Measurements from ENCODE around the gene IKZF5.

IKZF5 gene

DNA sequence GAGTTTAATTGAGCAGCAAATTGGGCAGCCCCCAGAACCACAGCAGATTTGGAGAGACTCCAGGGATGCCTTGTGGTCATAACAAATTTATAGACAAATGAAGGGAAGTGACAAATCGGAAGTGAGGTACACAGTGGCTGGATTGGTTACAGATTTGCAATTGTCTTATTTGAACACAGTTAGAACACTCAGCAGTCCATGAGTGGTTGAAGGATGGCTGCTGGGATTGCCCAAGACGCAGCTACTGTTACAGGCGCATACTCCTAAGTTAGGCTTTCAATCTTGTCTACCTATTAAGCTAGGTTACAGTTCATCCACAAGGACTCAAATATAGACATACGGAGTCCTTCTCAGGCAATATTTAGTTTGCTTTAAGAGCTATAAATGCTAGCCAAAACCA is 7.6 kb upstream of the IKZF5 start:
- DNase-seq (ENCODE audit: low read depth): no peak

DNA sequence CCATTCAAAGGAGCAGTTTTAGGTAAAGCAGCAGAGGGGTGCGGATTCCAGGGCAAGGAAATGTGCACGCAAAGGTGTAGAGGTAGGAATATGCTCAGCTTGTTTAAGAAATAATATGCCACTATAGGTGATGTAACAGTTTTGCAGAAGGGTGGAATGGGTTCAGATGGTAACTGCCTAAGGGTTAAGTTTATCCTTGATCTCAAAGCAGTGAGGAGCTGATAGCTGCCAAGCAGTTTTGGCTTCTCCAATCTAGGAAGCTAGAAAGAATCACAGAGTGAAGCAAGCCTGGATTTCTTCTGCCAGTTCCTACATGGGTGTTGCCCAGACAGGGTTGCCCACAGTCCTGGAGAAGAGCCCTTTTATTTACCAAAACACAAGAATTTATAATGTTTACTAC is 6.2 kb upstream of the IKZF5 start:
- no peak for DNase-seq (ENCODE audit: low read depth)

GRCh38 chr10:123013456-123014419 is 5.1 kb upstream of the IKZF5 start:
- no peak for DNase-seq (ENCODE audit: low read depth)

GRCh38 chr10:123011987-123012386 is 3.4 kb upstream of the IKZF5 start:
- no peak for DNase-seq (ENCODE audit: low read depth)

DNA sequence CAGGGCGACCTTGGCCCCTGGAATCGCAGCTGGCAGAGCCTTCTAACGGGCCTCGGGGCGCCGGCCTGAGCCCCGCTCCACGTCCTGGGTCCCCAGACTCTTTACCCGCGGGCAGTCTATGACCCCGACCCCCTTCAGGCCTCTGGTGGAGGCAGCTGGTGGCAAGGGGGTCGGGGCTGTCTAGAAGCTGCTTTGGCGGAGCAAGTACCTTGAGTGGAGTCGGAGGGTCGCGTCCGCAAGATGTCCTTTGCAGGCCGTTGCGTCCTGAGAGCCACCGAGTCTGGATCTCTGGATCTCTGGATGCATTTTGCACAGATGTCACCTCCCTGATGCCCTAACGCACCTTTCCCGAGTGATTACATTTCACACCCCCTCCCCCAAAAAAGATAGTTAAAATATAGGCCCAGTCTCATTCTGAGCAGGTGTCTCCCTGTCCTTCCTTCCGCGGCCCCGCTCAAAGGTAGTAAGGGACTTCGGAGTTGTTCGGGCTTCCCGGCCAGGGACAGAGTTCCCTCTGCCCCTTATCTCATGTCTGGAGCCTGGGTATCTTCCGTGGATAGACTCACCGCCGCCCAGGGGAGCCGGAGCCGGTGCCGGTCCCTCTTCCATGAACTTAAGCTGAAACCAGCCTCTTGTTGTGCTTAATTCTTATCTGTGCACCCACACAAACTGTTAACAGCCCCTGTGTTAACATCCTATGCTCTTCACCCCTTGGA is 668 bp upstream of the IKZF5 start:
- no peak for DNase-seq (ENCODE audit: low read depth)

DNA sequence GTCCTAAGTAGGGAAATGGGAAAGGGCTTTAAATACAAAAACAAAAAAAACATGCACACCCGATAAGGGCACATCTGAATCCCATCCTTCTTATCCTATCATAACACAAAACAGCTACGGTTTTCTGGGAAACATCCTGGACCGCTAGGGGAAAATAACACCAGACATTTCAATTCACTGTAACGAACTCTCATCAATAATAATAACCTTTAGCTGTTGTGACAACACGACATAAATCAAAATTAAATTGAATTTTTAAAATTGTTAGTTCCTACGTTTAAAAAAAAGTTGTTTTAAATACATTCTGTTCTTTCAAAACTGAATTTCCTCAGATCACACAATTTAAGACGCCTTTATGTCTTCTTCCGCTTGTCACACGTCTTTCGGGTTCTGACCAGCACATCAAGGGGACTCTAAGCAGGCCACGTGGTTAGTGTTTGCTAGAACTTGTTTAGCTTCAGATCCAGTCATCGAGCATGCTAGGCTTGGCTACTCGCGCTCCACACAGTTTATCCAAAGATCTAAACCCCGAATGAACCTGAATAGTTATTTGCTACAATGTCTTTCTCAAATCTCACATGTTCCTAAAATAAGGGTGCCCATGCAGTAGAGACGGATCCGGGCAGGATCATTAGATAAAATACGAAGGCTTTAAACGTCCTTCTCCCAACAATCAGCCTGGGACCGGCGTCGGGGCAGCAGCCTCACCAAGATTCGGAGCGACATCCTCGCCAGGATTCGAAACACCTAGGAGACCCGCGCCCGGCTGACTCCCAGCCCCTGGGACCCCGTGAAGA is 839 bp downstream of the IKZF5 start:
- DNase-seq (ENCODE audit: low read depth): peak; percentile 8

DNA sequence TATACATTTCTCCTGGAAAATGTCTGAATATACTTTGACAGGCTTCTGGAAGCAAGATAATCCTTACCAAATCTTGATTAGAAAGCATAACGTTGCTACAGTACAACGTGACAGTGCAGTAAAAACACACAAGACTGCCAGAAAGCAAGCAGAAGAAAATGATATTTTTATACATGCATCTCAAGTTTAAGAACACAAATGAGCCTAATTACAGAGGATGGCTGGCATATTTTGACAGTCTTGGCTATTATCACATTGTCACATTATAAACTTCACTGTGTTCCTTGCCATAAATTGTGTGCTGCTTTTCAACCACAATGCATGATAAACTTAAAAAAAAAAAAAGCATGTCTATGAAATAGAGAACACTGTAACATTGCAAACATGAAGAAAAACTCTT is 4.3 kb downstream of the IKZF5 start:
- DNase-seq (ENCODE audit: low read depth): no peak

- DNase-seq (ENCODE audit: low read depth): no peak
Observed at GRCh38 chr10:123001370-123001769, 7.2 kb downstream of the IKZF5 start.

DNA sequence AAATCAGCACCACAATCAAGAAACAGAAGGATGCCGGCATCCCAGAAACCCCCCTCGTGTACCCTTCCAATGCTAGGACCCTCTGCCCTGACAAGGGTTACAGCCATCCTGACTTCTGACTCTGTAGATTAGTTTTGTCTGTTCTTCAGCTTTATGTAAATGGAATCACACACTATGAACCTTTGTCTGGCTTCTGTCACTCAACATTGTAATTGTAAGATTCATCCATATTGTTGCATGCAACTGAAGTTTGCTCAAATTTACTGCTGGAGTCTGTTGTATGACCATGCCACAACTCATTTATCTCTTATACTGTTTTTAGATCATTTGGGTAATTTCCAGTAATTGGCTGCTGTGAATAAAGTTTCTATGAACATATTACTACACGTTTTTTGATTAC is 8.4 kb downstream of the IKZF5 start:
- no peak for DNase-seq (ENCODE audit: low read depth)

GRCh38 chr10:122999347-122999746 is 9.2 kb downstream of the IKZF5 start:
- no peak for DNase-seq (ENCODE audit: low read depth)

DNA sequence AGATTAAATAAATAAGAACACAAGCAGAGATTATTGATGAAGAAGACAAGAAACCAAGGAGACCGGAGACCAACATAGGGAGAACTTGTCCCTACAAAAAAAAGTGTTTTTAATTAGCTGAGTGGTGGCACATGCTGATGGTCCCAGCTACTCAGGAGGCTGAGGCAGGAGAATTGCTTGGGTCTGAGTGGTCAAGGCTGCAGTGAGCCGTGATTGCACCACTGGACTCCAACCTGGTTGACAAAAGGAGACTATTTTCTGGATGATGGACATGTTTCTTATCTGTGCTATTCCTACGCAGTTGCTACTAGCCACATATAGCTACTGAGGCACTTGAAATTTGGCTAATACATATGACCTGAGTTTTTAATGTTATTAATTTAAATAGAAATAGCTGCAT is 9.7 kb downstream of the IKZF5 start:
- DNase-seq (ENCODE audit: low read depth): no peak

- DNase-seq (ENCODE audit: low read depth): no peak
Observed at GRCh38 chr10:122998360-122998917, 10.2 kb downstream of the IKZF5 start.

GRCh38 chr10:122997864-122998263 is 10.7 kb downstream of the IKZF5 start:
- DNase-seq (ENCODE audit: low read depth): no peak

- no peak for DNase-seq (ENCODE audit: low read depth)
Observed at GRCh38 chr10:122995936-122996335, 12.7 kb downstream of the IKZF5 start.

GRCh38 chr10:122993797-122994336 is 14.7 kb downstream of the IKZF5 start:
- DNase-seq (ENCODE audit: low read depth): no peak

- DNase-seq (ENCODE audit: low read depth): no peak
Observed at GRCh38 chr10:122992031-122992585, 16.5 kb downstream of the IKZF5 start.

- no peak for DNase-seq (ENCODE audit: low read depth)
Observed at GRCh38 chr10:122990278-122990677, 18.3 kb downstream of the IKZF5 start.

DNA sequence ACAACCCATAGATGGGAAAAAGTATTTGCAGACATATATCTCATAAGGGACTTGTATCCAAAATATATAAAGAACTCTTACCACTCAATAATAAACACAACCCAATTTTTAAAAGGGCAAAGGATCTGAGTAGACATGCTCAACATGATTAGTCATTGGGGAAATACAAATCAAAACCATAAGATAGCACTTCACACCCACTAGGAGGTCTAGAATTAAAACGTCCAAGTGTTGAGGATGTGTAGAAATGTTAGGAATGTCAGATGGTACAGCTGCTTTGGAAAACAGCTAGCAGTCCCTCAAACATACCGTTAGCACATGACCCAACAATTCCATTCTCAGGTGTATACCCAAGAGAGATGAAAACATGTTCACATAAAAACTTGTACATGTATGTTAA is 20.1 kb downstream of the IKZF5 start:
- DNase-seq (ENCODE audit: low read depth): no peak

DNA sequence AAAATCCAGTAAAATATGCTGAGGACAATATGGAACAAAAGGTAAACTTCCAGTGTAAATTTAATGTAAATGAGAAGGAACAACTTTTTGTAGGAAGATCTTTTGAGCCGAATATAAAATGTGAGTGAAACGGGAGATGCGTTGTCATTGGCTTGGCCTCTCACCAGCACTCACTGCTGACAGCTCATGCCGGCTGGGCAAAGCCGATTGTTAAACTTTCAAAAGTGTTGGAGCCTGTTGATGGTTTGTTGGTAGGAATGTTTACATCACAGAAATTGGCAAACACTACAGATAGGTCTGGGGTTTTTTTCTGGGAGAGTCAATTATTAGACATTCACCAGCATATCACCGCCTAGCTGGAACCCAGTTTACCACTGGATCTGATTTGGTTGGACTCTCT is 22.3 kb downstream of the IKZF5 start:
- DNase-seq (ENCODE audit: low read depth): no peak

DNA sequence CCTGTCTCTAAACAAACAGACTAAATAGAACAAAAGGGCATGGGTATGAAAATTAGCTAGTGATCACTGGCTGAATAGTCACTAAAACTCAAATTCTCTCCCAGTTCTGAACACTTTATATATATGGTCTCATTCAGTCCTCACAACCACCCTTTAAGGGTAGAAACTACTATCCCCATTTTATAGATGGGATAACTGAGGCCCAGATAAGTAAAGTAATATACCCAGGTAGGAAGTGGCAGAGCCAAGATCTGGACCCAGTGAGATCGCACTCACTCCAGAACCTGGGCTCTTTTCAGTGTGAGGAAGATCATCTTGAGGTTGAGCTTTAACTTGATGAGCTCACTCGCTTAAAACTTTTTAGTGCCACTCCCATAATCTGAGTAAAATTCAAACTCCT is 23.9 kb downstream of the IKZF5 start:
- DNase-seq (ENCODE audit: low read depth): no peak

- no peak for DNase-seq (ENCODE audit: low read depth)
Observed at GRCh38 chr10:122983898-122984297, 24.7 kb downstream of the IKZF5 start.

GRCh38 chr10:122981066-122981464 is 27.5 kb downstream of the IKZF5 start:
- no peak for DNase-seq (ENCODE audit: low read depth)
